Right ventricle myocardium superior (tissue), 1 donor: ENCODE data around the gene ZMAT5. TPM values are rescaled to one million over a fixed set of nuclear protein-coding genes. Genes with fewer than 3 reads are reported as not detected.
A peak's percentile ranks its signal among the peaks of the same experiment; 100 is the strongest.

ENCODE experiments used
- ATAC-seq: fragments of 200-7000 bp; cut with Tn5 transposase; one replicate; pipeline ENCODE4 v1.9.1; 2020; ENCODE audit warnings: mild to moderate bottlenecking; ENCODE audit not compliant: poor library complexity
- DNase-seq: peaks from one replicate; pipeline ENCODE4 v3.0.0-alpha.2; 2020
- intact Hi-C: fragments of 100-400 bp; cut with DNase I; formaldehyde crosslinking; loops from one replicate; pipeline ENCODE4 v1.11.2; 2022
- total RNA-seq: library from RNA; stranded (reverse); fragmentation: NEBNext Ultra II Directional; extraction: Animal tissue kit (Norgen Biotek cat#: 25700); gene quantifications from one replicate; pipeline ENCODE4 v1.2.1, GENCODE V29; 2021
- donor health status: DM: no; HTN: yes; CAD: no; lungs with severe emphysema.

Gene ZMAT5
- total RNA-seq, 1 donor from 2014 or later = 20.3 TPM

- intact Hi-C loops = no loop called here
- DNase-seq (no peak), ATAC-seq (no peak)
Observed at GRCh38 chr22:29738118-29738815, 28.5 kb downstream of the ZMAT5 start.

GRCh38 chr22:29737251-29738117, 29.3 kb downstream of the ZMAT5 start:
- ATAC-seq (peak; percentile 50), DNase-seq (no peak)
- intact Hi-C loops = no loop called here

- DNase-seq = no peak
- ATAC-seq = no peak
- intact Hi-C loops = no loop called here
Observed at GRCh38 chr22:29735416-29735815, 31.4 kb downstream of the ZMAT5 start.

- ATAC-seq = no peak
- intact Hi-C loops = no loop called here
- DNase-seq = no peak
Observed at GRCh38 chr22:29734838-29735237, 32.0 kb downstream of the ZMAT5 start.

- no peak for ATAC-seq
- intact Hi-C loops = no loop called here
Observed at GRCh38 chr22:29734406-29734805, 32.4 kb downstream of the ZMAT5 start.

GRCh38 chr22:29733362-29734201, 33.2 kb downstream of the ZMAT5 start:
- intact Hi-C loops = no loop called here
- DNase-seq (peak; percentile 56), ATAC-seq (peak; percentile 48)

More at GRCh38 chr22:29734406-29734805, 32.4 kb downstream of the ZMAT5 start:
- DNase-seq = no peak

GRCh38 chr22:29732883-29733282, 33.9 kb downstream of the ZMAT5 start:
- intact Hi-C loops = no loop called here
- ATAC-seq (no peak), DNase-seq (no peak)

GRCh38 chr22:29731058-29731850, 35.6 kb downstream of the ZMAT5 start:
- intact Hi-C loops = no loop called here
- no peak for DNase-seq
- no peak for ATAC-seq

- intact Hi-C loops = no loop called here
- DNase-seq (no peak), ATAC-seq (no peak)
Observed at GRCh38 chr22:29729161-29729560, 37.6 kb downstream of the ZMAT5 start.

- peak; percentile 72 for DNase-seq
- peak; percentile 71 for ATAC-seq
- intact Hi-C loops = no loop called here
Observed at GRCh38 chr22:29727131-29727523, 39.7 kb downstream of the ZMAT5 start.

- intact Hi-C loops = no loop called here
- DNase-seq (no peak), ATAC-seq (no peak)
Observed at GRCh38 chr22:29726512-29727130, 40.2 kb downstream of the ZMAT5 start.

- ATAC-seq (no peak), DNase-seq (no peak)
- intact Hi-C loops = no loop called here
Observed at GRCh38 chr22:29726106-29726505, 40.7 kb downstream of the ZMAT5 start.

- intact Hi-C loops = no loop called here
- no peak for DNase-seq
- no peak for ATAC-seq
Observed at GRCh38 chr22:29724843-29725242, 42.0 kb downstream of the ZMAT5 start.

GRCh38 chr22:29723766-29724165, 43.0 kb downstream of the ZMAT5 start:
- ATAC-seq = no peak
- DNase-seq = no peak
- intact Hi-C loops = no loop called here

- no peak for DNase-seq
- intact Hi-C loops = no loop called here
Observed at GRCh38 chr22:29722587-29722986, 44.2 kb downstream of the ZMAT5 start.

GRCh38 chr22:29722151-29722550, 44.7 kb downstream of the ZMAT5 start:
- intact Hi-C loops = no loop called here
- no peak for DNase-seq
- ATAC-seq = no peak

More at GRCh38 chr22:29722587-29722986, 44.2 kb downstream of the ZMAT5 start:
- ATAC-seq = no peak

GRCh38 chr22:29720811-29721323, 45.9 kb downstream of the ZMAT5 start:
- intact Hi-C loops = no loop called here
- no peak for DNase-seq
- ATAC-seq = no peak
